Suprapubic skin (tissue), 4 donors: ENCODE data around the gene SYT15. TPM values are rescaled to one million over a fixed set of nuclear protein-coding genes. Genes with fewer than 3 reads are reported as not detected.

Source experiments
- DNase-seq, 2 donors: peaks; one replicate each; pipeline ENCODE4 v3.0.0-alpha.2; 2019; ENCODE audit warnings: low spot score in 2 of 2
- H3K27ac ChIP-seq: fragments of 200-600 bp; sonication (generic); one replicate; pipeline ENCODE4 v1.5.1; 2019
- H3K27me3 ChIP-seq: fragments of 200-600 bp; sonication (generic); one replicate; pipeline ENCODE4 v1.5.1; 2019
- H3K36me3 ChIP-seq: fragments of 200-600 bp; sonication (generic); one replicate; pipeline ENCODE4 v1.5.1; 2019
- H3K4me1 ChIP-seq: fragments of 200-600 bp; sonication (generic); one replicate; pipeline ENCODE4 v1.5.1; 2019
- H3K4me3 ChIP-seq: fragments of 200-600 bp; sonication (generic); one replicate; pipeline ENCODE4 v1.5.1; 2019; ENCODE audit warnings: mild to moderate bottlenecking
- H3K9me3 ChIP-seq: fragments of 200-600 bp; sonication (generic); one replicate; pipeline ENCODE4 v1.5.1; 2019
- CTCF ChIP-seq, 2 donors: fragments of 200-600 bp in 1 of 2; fragments of 450-650 bp in 1 of 2; sonication (generic) in 1 of 2; IDR thresholded peaks; one replicate each; pipeline ENCODE4 v1.5.1; 2016 to 2019; ENCODE audit warnings: antibody characterized with exemption in 2 of 2, mild to moderate bottlenecking in 1 of 2, moderate library complexity in 1 of 2
- EP300 ChIP-seq: sonication (generic); formaldehyde crosslinking; IDR thresholded peaks from one replicate; pipeline ENCODE4 v1.6.1; 2017; ENCODE audit warnings: antibody characterized with exemption
- POLR2A ChIP-seq, 2 donors: fragments of 450-650 bp; IDR thresholded peaks; one replicate each; pipeline ENCODE4 v1.6.1; 2017; ENCODE audit warnings: antibody characterized with exemption in 2 of 2, mild to moderate bottlenecking in 2 of 2, moderate library complexity in 2 of 2
- POLR2AphosphoS5 ChIP-seq, 3 donors: sonication (generic); formaldehyde crosslinking; IDR thresholded peaks; one replicate each; pipeline ENCODE4 v1.6.1; 2017; ENCODE audit warnings: antibody characterized with exemption in 3 of 3
- WGBS: methylation state at CpG from one replicate; pipeline ENCODE4 v1.1.5; 2018; 5-methylcytosine and 5-hydroxymethylcytosine counted together
- total RNA-seq, 4 donors: library from RNA; depleted of rRNA; stranded (reverse); fragments of >200 nt; gene quantifications; one replicate each; pipeline ENCODE4 v1.1.0, GENCODE V29; 2016

Gene SYT15
- total RNA-seq, 4 donors from 2014 or later = 0.26 to 4.0 (median 2.6) TPM

GRCh38 chr10:46555713-46556514 lies 23.0 kb upstream of the SYT15 start:
- Histone ChIP-seq H3K27me3 (peaks cover 62% of the 10 kb centered on the region), H3K27ac (peak overlapping the region; percentile 20), H3K36me3 (no peaks in the 10 kb centered on the region), H3K4me1 (peaks cover 19% of the 10 kb centered on the region), H3K4me3 (peak overlapping the region; percentile 63), H3K9me3 (no peaks in the 10 kb centered on the region)
- TF ChIP-seq EP300 (no peak), POLR2A (IDR thresholded peaks at IDR 0.05) (no peak), POLR2AphosphoS5 (IDR thresholded peaks at IDR 0.05) (no peak), CTCF (IDR thresholded peaks at IDR 0.05) (no peak)
- 16% methylated on average over 46 of the region's 47 CpGs for WGBS
- peak; percentile 78 to 83 for DNase-seq

- no peak for TF ChIP-seq POLR2AphosphoS5 (IDR thresholded peaks at IDR 0.05)
- TF ChIP-seq EP300 = no peak
- TF ChIP-seq CTCF (IDR thresholded peaks at IDR 0.05) = no peak
- no peak for TF ChIP-seq POLR2A (IDR thresholded peaks at IDR 0.05)
- Histone ChIP-seq H3K27me3 (peaks cover 65% of the 10 kb centered on the region), H3K27ac (peak within 1 kb of the TSS; percentile 20), H3K4me3 (peak within 1 kb of the TSS; percentile 63), H3K36me3 (no peaks in the 10 kb centered on the region), H3K9me3 (no peaks in the 10 kb centered on the region), H3K4me1 (peaks cover 19% of the 10 kb centered on the region)
- DNase-seq = peak; percentile 66 to 85
- WGBS = 7% methylated on average over 68 of the region's 74 CpGs
Observed at GRCh38 chr10:46556515-46557318, 22.2 kb upstream of the SYT15 start, which contains the start of gene GPRIN2. Gene GPRIN2, minus strand, starts transcription at chr10:46556658. Its CDS starts 5,922 bp downstream, at chr10:46550736.

DNA sequence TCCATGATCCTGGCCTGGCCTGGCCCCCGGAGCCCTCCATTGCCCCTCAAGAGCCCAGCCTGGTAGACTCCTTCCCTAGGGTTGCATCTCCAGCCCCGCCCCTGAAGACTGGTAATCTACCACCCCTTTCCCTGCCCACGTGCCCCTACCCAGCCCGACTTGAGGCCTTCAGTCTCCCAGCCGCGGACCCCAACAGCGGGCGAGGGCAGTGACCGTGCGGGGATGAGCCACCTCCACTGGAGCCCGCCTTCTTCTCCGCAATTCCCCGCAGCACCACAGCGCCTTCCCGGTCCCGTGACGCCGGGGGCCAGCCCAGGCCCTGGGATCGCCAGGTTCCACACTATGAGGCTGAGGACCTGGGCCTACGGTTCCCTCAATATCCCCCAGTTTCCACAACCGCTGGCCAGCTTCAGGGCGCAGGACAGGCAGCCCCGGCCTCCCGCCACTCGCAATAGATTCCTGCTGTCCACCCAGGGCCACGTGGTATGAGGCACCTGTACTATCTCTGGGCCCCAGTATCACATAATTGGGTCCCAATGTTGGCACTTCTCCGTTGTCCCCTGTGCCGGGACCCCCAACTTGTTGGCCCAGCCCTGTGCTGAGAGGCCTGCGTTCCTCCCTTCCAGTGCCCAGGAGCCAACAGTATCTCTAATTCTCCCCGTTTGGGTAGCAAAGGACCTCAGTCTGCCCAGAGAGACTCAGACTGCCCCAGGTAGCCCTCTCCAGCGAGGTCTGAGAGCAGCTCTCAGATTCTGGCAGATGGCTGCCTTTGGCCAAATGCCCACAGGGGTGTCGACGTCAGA lies 21.4 kb upstream of the SYT15 start:
- H3K27me3 ChIP-seq = peaks cover 65% of the 10 kb centered on the region
- TF ChIP-seq POLR2A (IDR thresholded peaks at IDR 0.05) = no peak
- H3K27ac ChIP-seq = no peak overlapping the region
- peak; percentile 74 to 88 for DNase-seq
- H3K36me3 ChIP-seq = no peaks in the 10 kb centered on the region
- H3K4me3 ChIP-seq = no peak overlapping the region
- WGBS = 87% methylated on average over 33 of the region's 33 CpGs
- H3K4me1 ChIP-seq = peaks cover 19% of the 10 kb centered on the region
- no peaks in the 10 kb centered on the region for H3K9me3 ChIP-seq

- Histone ChIP-seq H3K9me3 (no peaks in the 10 kb centered on the region), H3K36me3 (no peaks in the 10 kb centered on the region), H3K27ac (no peak overlapping the region), H3K27me3 (peaks cover 65% of the 10 kb centered on the region), H3K4me1 (peaks cover 19% of the 10 kb centered on the region), H3K4me3 (no peak overlapping the region)
- TF ChIP-seq EP300 (no peak), POLR2A (IDR thresholded peaks at IDR 0.05) (no peak), CTCF (IDR thresholded peaks at IDR 0.05) (no peak), POLR2AphosphoS5 (IDR thresholded peaks at IDR 0.05) (no peak)
- 25% methylated on average over 1 of the region's 1 CpG for WGBS
- DNase-seq = no peak
Observed at GRCh38 chr10:46558122-46558391, 20.9 kb upstream of the SYT15 start.

- H3K27me3 ChIP-seq = peaks cover 65% of the 10 kb centered on the region
- no peaks in the 10 kb centered on the region for H3K9me3 ChIP-seq
- TF ChIP-seq POLR2AphosphoS5 (IDR thresholded peaks at IDR 0.05) (no peak), POLR2A (IDR thresholded peaks at IDR 0.05) (no peak), EP300 (no peak), CTCF (IDR thresholded peaks at IDR 0.05) (no peak)
- WGBS = 78% methylated on average over 9 of the region's 9 CpGs
- H3K4me3 ChIP-seq = no peak overlapping the region
- no peak overlapping the region for H3K27ac ChIP-seq
- peaks cover 19% of the 10 kb centered on the region for H3K4me1 ChIP-seq
- no peaks in the 10 kb centered on the region for H3K36me3 ChIP-seq
- peak; percentile 67 to 75 for DNase-seq
Observed at GRCh38 chr10:46558392-46559185, 20.3 kb upstream of the SYT15 start.
